Measurements from ENCODE around the gene JAZF1.

JAZF1 gene

GRCh38 chr7:28002638-28003037, 178.0 kb downstream of the JAZF1 start:
- TF ChIP-seq FOXP2 (optimal IDR thresholded peaks at IDR 0.05; ENCODE audit: borderline replicate concordance, extremely low read depth, extremely low read length, insufficient read depth) (no peak), SIN3A (IDR thresholded peaks at IDR 0.05; ENCODE audit: borderline replicate concordance, insufficient read depth, low read length) (no peak), REST (IDR thresholded peaks at IDR 0.05; ENCODE audit: insufficient read depth in 1 of 2, low read depth in 2 of 2, low read length in 2 of 2) (no peak), TAF1 (IDR thresholded peaks at IDR 0.05; ENCODE audit: borderline replicate concordance, insufficient read depth, low read length) (no peak), POLR2AphosphoS5 (IDR thresholded peaks at IDR 0.05; ENCODE audit: low read depth, low read length) (no peak)

- TF ChIP-seq FOXP2 (optimal IDR thresholded peaks at IDR 0.05; ENCODE audit: borderline replicate concordance, extremely low read depth, extremely low read length, insufficient read depth) (no peak), SIN3A (IDR thresholded peaks at IDR 0.05; ENCODE audit: borderline replicate concordance, insufficient read depth, low read length) (no peak), POLR2AphosphoS5 (IDR thresholded peaks at IDR 0.05; ENCODE audit: low read depth, low read length) (no peak), TAF1 (IDR thresholded peaks at IDR 0.05; ENCODE audit: borderline replicate concordance, insufficient read depth, low read length) (no peak), REST (IDR thresholded peaks at IDR 0.05; ENCODE audit: insufficient read depth in 1 of 2, low read depth in 2 of 2, low read length in 2 of 2) (no peak)
These were observed 178.7 kb downstream of the JAZF1 start for GRCh38 chr7:28001896-28002295.

GRCh38 chr7:27999829-28000228, 180.8 kb downstream of the JAZF1 start:
- TF ChIP-seq SIN3A (IDR thresholded peaks at IDR 0.05; ENCODE audit: borderline replicate concordance, insufficient read depth, low read length), result no peak
- TF ChIP-seq TAF1 (IDR thresholded peaks at IDR 0.05; ENCODE audit: borderline replicate concordance, insufficient read depth, low read length), result no peak
- no peak for TF ChIP-seq POLR2AphosphoS5 (IDR thresholded peaks at IDR 0.05; ENCODE audit: low read depth, low read length)
- TF ChIP-seq FOXP2 (optimal IDR thresholded peaks at IDR 0.05; ENCODE audit: borderline replicate concordance, extremely low read depth, extremely low read length, insufficient read depth), result no peak
- no peak for TF ChIP-seq REST (IDR thresholded peaks at IDR 0.05; ENCODE audit: insufficient read depth in 1 of 2, low read depth in 2 of 2, low read length in 2 of 2)

GRCh38 chr7:27998382-27998781, 182.2 kb downstream of the JAZF1 start:
- TF ChIP-seq TAF1 (IDR thresholded peaks at IDR 0.05; ENCODE audit: borderline replicate concordance, insufficient read depth, low read length), result no peak
- no peak for TF ChIP-seq REST (IDR thresholded peaks at IDR 0.05; ENCODE audit: insufficient read depth in 1 of 2, low read depth in 2 of 2, low read length in 2 of 2)
- TF ChIP-seq FOXP2 (optimal IDR thresholded peaks at IDR 0.05; ENCODE audit: borderline replicate concordance, extremely low read depth, extremely low read length, insufficient read depth), result no peak
- TF ChIP-seq SIN3A (IDR thresholded peaks at IDR 0.05; ENCODE audit: borderline replicate concordance, insufficient read depth, low read length), result no peak
- TF ChIP-seq POLR2AphosphoS5 (IDR thresholded peaks at IDR 0.05; ENCODE audit: low read depth, low read length), result no peak

GRCh38 chr7:27997188-27997707, 183.3 kb downstream of the JAZF1 start:
- TF ChIP-seq POLR2AphosphoS5 (IDR thresholded peaks at IDR 0.05; ENCODE audit: low read depth, low read length) (no peak), TAF1 (IDR thresholded peaks at IDR 0.05; ENCODE audit: borderline replicate concordance, insufficient read depth, low read length) (no peak), REST (IDR thresholded peaks at IDR 0.05; ENCODE audit: insufficient read depth in 1 of 2, low read depth in 2 of 2, low read length in 2 of 2) (no peak), SIN3A (IDR thresholded peaks at IDR 0.05; ENCODE audit: borderline replicate concordance, insufficient read depth, low read length) (no peak), FOXP2 (optimal IDR thresholded peaks at IDR 0.05; ENCODE audit: borderline replicate concordance, extremely low read depth, extremely low read length, insufficient read depth) (no peak)
